D721Med (cell line): ENCODE results near the gene ZFP36.

ENCODE experiments used
- DNase-seq: peaks from one replicate; pipeline ENCODE4 v3.0.0; 2011; ENCODE audit warnings: low spot score; ENCODE audit not compliant: insufficient read length
- FAIRE-seq: peaks from 2 replicates; lab custom pipeline; 2011; peaks lifted over from hg19 to GRCh38; lab: Jason Lieb, UNC
- TF ChIP-seq, protein P1 (sequence below): IDR thresholded peaks from 2 replicates; pipeline ENCODE4 v1.5.1; 2012; ENCODE audit warnings: mild to moderate bottlenecking, control low read depth; ENCODE audit not compliant: insufficient read depth; ENCODE audit errors: missing control alignments

ZFP36 gene

DNA sequence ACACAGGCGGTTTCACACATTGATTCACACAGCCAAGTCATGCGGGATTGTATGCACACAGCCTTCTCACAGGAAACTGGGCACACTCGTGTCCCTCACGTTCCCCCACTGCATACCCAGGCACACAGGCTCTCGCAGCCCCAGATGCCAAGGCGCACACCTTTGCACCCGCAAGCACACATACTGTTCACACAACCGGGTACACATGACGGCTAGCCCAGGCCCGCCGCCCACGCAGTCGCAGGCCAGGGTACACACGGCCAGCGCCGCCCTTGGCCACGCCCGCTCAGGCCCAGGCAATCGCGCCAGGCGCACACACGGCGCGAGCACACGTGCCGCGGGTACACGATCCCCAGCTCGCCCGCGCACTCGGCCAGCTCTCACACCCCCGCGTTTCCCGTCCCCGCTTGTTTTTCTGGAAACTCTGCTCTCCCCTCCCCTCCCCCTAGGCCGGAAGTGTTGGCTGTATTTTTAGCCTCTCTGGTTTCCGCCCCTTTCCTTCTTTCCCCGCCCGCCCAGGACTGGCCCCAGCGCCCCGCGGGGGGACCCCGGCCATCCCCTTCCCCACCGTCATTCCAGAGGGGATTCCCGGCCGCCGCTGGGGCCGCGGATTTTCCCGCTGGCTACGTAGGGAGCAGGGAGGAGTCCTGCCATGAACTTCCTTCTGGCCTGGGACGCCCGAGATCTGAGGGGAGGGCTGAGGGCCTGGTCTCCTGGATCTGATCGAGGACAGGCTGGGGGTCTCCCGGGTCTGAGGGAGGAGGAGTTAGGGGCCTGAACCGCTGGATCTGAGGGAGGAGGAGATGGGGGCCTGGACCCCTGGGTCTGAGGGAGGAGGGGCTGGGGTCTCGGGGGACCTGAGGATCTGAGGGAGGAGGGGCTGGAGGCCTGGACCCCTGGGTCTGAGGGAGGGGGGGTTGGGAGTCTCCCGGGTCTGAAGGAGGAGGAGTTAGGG is 4.0 kb upstream of the ZFP36 start:
- no peak for DNase-seq
- TF ChIP-seq, protein P1, sequence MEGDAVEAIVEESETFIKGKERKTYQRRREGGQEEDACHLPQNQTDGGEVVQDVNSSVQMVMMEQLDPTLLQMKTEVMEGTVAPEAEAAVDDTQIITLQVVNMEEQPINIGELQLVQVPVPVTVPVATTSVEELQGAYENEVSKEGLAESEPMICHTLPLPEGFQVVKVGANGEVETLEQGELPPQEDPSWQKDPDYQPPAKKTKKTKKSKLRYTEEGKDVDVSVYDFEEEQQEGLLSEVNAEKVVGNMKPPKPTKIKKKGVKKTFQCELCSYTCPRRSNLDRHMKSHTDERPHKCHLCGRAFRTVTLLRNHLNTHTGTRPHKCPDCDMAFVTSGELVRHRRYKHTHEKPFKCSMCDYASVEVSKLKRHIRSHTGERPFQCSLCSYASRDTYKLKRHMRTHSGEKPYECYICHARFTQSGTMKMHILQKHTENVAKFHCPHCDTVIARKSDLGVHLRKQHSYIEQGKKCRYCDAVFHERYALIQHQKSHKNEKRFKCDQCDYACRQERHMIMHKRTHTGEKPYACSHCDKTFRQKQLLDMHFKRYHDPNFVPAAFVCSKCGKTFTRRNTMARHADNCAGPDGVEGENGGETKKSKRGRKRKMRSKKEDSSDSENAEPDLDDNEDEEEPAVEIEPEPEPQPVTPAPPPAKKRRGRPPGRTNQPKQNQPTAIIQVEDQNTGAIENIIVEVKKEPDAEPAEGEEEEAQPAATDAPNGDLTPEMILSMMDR = no peak
- FAIRE-seq = no peak

DNA sequence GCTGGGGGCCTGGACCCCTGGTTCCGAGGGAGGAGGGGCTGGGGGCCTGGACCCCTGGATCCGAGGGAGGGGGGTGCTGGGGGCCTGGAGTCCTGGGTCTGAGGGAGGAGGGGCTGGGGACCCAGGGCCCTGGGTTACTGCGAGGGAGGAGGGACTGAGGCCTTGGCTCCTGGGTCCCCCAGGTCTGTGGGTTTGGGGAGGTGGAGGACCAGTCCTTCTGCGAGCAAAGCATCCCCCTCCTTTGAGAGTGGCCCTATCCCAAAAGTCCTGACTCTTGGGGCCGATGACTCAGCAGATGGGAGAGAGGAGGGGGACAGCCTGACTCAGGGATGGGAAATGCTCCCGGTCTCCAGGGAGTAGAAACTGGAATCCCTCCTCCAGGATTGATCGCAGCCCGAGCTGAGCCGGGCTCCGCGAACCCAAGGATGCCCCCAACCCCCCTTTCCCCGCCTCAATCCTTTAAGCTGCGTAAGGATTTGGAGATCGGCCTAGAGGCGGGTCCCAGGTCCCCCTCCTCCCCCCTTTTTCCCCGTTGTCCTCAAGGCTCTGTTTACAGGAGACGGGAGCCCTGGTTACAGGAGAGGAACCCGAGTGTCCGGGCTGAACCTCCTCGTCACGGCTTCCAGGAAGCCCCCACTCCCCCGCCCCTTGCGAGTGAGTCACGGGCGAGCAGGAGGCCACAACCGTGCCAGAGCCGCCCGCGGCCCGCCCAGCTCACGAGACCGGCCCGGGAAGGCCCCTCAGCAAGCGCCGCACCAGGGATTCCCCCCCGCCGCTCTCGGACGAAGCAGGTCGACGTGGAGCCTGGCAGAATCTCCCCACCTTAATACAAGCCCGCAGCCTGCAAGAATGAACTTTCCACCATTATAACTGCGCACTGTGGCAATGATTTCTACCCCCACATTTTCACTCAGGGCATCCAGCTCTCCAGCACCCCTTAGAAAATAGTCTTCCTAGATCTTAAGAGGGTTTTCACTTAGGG is 3.0 kb upstream of the ZFP36 start:
- DNase-seq (peak; percentile 87), FAIRE-seq (no peak)
- TF ChIP-seq, protein P1 = no peak

DNA sequence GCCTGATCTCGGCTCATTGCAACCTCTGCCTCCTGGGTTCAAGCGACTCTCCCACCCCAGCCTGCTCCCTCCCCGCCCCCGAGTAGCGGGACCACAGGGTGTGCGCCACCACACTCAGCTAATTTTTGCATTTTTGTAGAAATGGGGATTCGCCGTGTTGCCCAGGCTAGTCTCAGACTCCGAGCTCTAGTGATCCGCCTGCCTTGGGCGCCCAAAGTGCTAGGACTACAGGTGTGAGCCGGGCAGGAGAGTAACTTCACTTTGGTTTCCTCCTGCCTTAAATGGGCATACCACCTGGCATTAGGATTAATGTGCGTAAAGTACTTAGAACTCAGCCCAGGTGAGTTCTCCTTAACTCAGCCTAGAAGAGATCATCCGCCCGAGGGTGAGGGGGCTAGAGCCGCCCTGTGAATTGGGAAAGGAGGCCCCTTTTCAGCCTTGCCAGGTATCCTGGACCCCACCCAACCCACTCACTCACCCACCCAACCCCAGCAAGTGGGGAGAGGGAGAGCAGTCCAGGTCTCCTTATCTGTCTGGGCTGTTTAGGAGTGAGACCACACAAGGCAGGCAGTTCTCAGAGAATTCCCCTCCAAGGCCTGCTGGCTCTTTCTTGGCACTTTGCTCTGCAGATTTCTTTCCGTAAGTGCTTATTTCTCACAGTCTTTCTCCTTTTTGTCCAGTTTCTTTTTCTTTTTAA is 1.2 kb upstream of the ZFP36 start:
- TF ChIP-seq, protein P1 = no peak
- no peak for DNase-seq
- no peak for FAIRE-seq

DNA sequence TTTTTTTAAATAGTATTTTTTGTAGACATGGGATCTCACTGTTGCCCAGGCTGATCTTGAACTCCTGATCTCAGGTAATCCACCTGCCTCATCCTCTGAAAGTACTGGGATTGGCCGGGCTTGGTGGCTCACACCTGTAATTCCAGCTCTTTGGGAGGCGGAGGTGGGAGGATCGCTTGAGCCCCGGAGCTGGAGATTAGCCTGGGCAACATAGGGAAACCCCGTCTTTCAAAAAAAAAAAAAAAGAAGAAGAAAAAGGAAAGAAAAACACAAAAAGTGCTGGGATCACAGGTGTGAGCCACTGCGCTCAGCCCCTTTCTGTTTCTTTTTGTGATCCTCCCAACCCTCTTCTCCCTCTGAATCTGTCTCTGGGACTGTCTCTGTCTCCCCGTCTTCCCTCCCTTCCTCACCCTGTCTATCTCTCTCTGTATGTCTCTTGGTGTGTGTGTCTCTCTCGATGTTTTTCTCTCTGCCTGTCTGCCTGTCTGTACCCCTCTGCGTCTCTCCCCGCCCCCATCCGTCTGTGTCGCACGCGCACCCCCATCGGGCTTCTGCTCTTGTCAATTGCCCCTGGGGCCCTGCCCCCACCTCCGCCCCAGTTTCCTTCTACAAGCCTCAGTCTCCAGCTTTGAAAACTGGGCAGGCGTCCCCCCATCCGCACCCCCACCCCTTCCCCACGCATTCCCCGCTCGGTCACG is 540 bp upstream of the ZFP36 start:
- FAIRE-seq (no peak), DNase-seq (no peak)
- TF ChIP-seq, protein P1 = no peak

DNA sequence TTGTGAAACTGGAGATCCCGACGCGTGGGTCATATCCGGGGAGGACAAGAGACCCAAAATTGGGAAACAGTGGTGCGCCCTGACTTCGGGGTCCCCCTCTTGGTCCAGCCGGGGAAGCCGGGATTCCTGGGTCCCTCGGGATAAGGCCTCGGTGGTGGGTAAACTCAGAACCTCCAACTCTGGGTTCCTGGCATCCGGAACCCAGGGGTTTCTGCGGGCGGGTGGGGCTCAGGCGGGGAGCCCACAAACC is 688 bp downstream of the ZFP36 start:
- FAIRE-seq (no peak), DNase-seq (no peak)
- TF ChIP-seq, protein P1 = no peak

DNA sequence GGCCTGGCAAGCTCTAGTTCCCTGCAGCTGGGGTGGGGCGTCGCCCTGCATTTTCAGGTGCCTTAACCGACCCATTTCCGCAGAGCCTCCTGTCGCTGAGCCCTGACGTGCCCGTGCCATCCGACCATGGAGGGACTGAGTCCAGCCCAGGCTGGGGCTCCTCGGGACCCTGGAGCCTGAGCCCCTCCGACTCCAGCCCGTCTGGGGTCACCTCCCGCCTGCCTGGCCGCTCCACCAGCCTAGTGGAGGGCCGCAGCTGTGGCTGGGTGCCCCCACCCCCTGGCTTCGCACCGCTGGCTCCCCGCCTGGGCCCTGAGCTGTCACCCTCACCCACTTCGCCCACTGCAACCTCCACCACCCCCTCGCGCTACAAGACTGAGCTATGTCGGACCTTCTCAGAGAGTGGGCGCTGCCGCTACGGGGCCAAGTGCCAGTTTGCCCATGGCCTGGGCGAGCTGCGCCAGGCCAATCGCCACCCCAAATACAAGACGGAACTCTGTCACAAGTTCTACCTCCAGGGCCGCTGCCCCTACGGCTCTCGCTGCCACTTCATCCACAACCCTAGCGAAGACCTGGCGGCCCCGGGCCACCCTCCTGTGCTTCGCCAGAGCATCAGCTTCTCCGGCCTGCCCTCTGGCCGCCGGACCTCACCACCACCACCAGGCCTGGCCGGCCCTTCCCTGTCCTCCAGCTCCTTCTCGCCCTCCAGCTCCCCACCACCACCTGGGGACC is 1.2 kb downstream of the ZFP36 start:
- FAIRE-seq = no peak
- no peak for DNase-seq
- TF ChIP-seq, protein P1 = no peak
